Stomach (tissue), 9 donors: Measurements from ENCODE around the gene CIZ1. TPM values are rescaled to one million over a fixed set of nuclear protein-coding genes. Genes with fewer than 3 reads are reported as not detected.

Source experiments
- DNase-seq, 2 donors: peaks; one replicate each; pipeline versions ENCODE4 v3.0.0 to v3.0.0-alpha.2; 2013 to 2019
- H3K27ac ChIP-seq, 5 donors: fragments of 200-600 bp in 4 of 5; sonication (generic) in 4 of 5; one replicate each; pipeline ENCODE4 v1.5.1; 2013 to 2019; ENCODE audit warnings: mild to moderate bottlenecking in 1 of 5, moderate library complexity in 1 of 5
- H3K27me3 ChIP-seq, 3 donors: fragments of 200-600 bp; sonication (generic); one replicate each; pipeline ENCODE4 v1.5.1; 2017 to 2019; ENCODE audit warnings: mixed run types in 1 of 3
- H3K36me3 ChIP-seq, 4 donors: fragments of 200-600 bp; sonication (generic); 1 replicate in 3 of 4; 2 replicates in 1 of 4; pipeline ENCODE4 v1.5.1; 2016 to 2019
- H3K4me1 ChIP-seq, 4 donors: fragments of 200-600 bp; sonication (generic); one replicate each; pipeline ENCODE4 v1.5.1; 2016 to 2019
- H3K4me3 ChIP-seq, 4 donors: fragments of 200-600 bp; sonication (generic) in 3 of 4; one replicate each; pipeline ENCODE4 v1.5.1; 2016 to 2019; ENCODE audit warnings: mild to moderate bottlenecking in 1 of 4
- H3K9me3 ChIP-seq, 4 donors: fragments of 200-600 bp; sonication (generic); one replicate each; pipeline ENCODE4 v1.5.1; 2016 to 2019
- CTCF ChIP-seq, 7 experiments: fragments of 450-650 bp in 4 of 7; fragments of 200-600 bp in 3 of 7; sonication (generic) in 3 of 7; IDR thresholded peaks; one replicate each; pipeline ENCODE4 v1.5.1; 2016 to 2019; ENCODE audit warnings: antibody characterized with exemption in 7 of 7, control low read depth in 2 of 7, mild to moderate bottlenecking in 1 of 7
- EP300 ChIP-seq: sonication (generic); formaldehyde crosslinking; IDR thresholded peaks from one replicate; pipeline ENCODE4 v1.6.1; 2017; ENCODE audit warnings: antibody characterized with exemption
- POLR2A ChIP-seq, 4 donors: fragments of 450-650 bp; IDR thresholded peaks; one replicate each; pipeline ENCODE4 v1.6.1; 2016; ENCODE audit warnings: antibody characterized with exemption in 4 of 4, control low read depth in 2 of 4, mild to moderate bottlenecking in 1 of 4, moderate library complexity in 1 of 4
- POLR2AphosphoS5 ChIP-seq, 3 donors: sonication (generic); formaldehyde crosslinking; IDR thresholded peaks; one replicate each; pipeline ENCODE4 v1.6.1; 2016; ENCODE audit warnings: antibody characterized with exemption in 3 of 3
- WGBS, 5 donors: extraction: QIAGEN DNeasy Blood & Tissue Kit in 3 of 5; methylation state at CpG; one replicate each; pipeline versions ENCODE4 v1.1.5 to v1.1.7; 2013 to 2018; 5-methylcytosine and 5-hydroxymethylcytosine counted together
- intact Hi-C: fragments of 100-400 bp; cut with DNase I; formaldehyde crosslinking; loops from one replicate; pipeline ENCODE4 v1.15.1; 2023; ENCODE audit warnings: low total_unique reads
- polyA plus RNA-seq, 3 donors: library from polyadenylated mRNA; stranded (reverse); fragments of 200-250 nt; gene quantifications; one replicate each; pipeline ENCODE4 v1.2.3, GENCODE V29; 2013
- total RNA-seq, 5 donors: library from RNA; depleted of rRNA; stranded (reverse); fragments of >200 nt; gene quantifications; one replicate each; pipeline versions ENCODE4 v1.1.0 to v1.2.3, GENCODE V29; 2014 to 2016
- donor health status: healthy with polysubstance abuse.
- donor health status: Bipolar disorder and iron deficiency.
- donor health status: healthy.

Gene CIZ1
- total and polyA plus RNA-seq, 8 donors: 15.2 to 217 (median 55.6) TPM

GRCh38 chr9:128145951-128146351 lies 45.4 kb downstream of the CIZ1 start:
- Histone ChIP-seq H3K4me3 (no peak overlapping the region), H3K27me3 (no peaks in the 10 kb centered on the region), H3K36me3 (no peaks in the 10 kb centered on the region), H3K9me3 (no peaks in the 10 kb centered on the region), H3K27ac (no peak overlapping the region), H3K4me1 (peaks cover 10 to 51% (median 26%) of the 10 kb centered on the region in 4 donors)
- 75 to 85% (median 78%) methylated on average over 7 to 13 of the region's 13 CpGs for WGBS, 5 donors
- DNase-seq: no peak
- intact Hi-C loops: no loop called here
- TF ChIP-seq EP300: no peak

DNA sequence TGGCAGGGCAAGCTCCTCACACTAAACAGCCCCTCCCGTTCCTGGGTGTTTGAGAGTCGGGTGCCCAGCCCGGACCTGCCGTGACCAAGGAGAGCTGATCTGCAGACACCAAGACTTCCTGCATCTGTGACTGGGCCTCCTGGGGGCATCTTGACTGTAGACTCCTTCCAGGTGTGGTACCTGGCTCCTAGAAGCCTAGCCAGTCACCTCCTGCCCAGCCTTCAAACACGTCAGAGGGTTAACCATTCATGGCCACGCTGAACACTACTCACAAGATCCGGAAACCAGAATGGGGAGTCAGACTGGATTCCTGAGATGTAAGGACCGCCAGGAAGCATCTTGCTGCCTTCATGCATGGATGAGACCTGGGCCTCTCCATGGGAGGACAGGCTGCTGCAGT lies 45.8 kb downstream of the CIZ1 start:
- 44 to 69% (median 45%) methylated on average over 7 to 8 of the region's 8 CpGs for WGBS, 5 donors

DNA sequence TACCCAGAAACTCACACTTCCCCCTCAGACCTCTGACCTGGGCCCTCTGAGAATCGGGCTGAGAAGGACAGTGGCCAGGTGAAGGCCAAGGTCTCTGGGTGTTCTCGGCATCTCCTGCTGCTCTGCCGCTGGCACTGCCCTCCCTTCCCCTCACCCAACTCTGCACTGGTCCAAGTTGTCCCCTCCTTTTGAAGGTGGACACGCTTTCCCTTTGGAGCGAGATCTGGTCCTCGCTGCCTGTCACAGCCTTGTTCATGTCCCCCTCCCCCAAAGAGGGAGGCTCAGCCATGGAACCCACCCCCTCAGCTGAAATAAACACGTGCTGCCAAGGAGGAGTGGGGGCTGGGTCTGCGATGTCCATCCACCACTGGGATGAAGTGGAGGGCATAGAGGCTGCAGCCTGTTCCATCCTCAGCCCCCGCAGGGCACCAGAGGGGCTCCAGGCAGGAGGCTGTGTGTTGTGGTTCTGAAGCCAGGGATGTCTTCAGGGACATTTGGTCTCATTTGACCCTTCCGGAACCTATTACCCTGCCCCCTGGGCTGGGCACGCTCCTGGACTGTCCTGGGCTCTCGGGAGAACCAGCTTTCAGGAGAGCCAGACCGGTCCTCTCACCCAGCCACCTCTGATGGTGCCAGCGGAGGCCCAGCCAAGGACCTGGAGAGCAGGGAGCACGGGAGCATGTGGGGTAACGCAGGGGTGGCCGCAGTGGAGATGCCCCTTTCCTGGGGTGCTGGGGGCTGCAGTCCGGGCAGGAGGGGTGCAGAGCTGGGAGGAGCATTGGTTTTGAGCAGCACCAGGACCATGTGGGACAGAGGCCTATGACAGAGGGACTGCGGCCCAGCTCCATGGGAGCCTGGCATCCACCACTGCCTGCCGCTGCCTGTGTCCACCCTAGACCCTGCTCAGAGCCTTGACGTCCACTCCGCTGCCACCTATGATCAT lies 46.9 kb downstream of the CIZ1 start:
- Histone ChIP-seq H3K4me3 (no peak overlapping the region), H3K9me3 (no peaks in the 10 kb centered on the region), H3K4me1 (peaks cover 8 to 37% (median 21%) of the 10 kb centered on the region in 4 donors), H3K27me3 (no peaks in the 10 kb centered on the region), H3K27ac (no peak overlapping the region), H3K36me3 (no peaks in the 10 kb centered on the region)
- DNase-seq: no peak
- TF ChIP-seq CTCF (IDR thresholded peaks at IDR 0.05): no peak
- TF ChIP-seq POLR2AphosphoS5 (IDR thresholded peaks at IDR 0.05): no peak
- no peak for TF ChIP-seq EP300
- TF ChIP-seq POLR2A (IDR thresholded peaks at IDR 0.05): no peak
- intact Hi-C loops: no loop called here
- WGBS, 5 donors: 87 to 96% (median 90%) methylated on average over 14 to 22 of the region's 22 CpGs

More for the DNA sequence above, 45.8 kb downstream of the CIZ1 start:
- H3K27me3 ChIP-seq: no peaks in the 10 kb centered on the region
- peaks cover 10 to 47% (median 25%) of the 10 kb centered on the region in 4 donors for H3K4me1 ChIP-seq
- no peaks in the 10 kb centered on the region for H3K36me3 ChIP-seq
- H3K4me3 ChIP-seq: no peak overlapping the region
- TF ChIP-seq CTCF (IDR thresholded peaks at IDR 0.05) (no peak), POLR2AphosphoS5 (IDR thresholded peaks at IDR 0.05) (no peak), EP300 (no peak), POLR2A (IDR thresholded peaks at IDR 0.05) (no peak)
- H3K27ac ChIP-seq: no peak overlapping the region
- H3K9me3 ChIP-seq: no peaks in the 10 kb centered on the region
- intact Hi-C loops: no loop called here
- DNase-seq: peak in 1 of 2 donors; percentile 59

- peak overlapping the region in 1 of 5 donors; percentile 32 for H3K27ac ChIP-seq
- H3K9me3 ChIP-seq: no peaks in the 10 kb centered on the region
- WGBS, 5 donors: 45 to 59% (median 54%) methylated on average over 7 to 8 of the region's 8 CpGs
- intact Hi-C loops: no loop called here
- peak in 1 of 2 donors; percentile 67 for DNase-seq
- H3K27me3 ChIP-seq: no peaks in the 10 kb centered on the region
- H3K36me3 ChIP-seq: no peaks in the 10 kb centered on the region
- no peak overlapping the region for H3K4me3 ChIP-seq
- H3K4me1 ChIP-seq: peaks cover 2 to 29% (median 16%) of the 10 kb centered on the region in 4 donors
- TF ChIP-seq POLR2AphosphoS5 (IDR thresholded peaks at IDR 0.05): no peak
- no peak for TF ChIP-seq POLR2A (IDR thresholded peaks at IDR 0.05)
- TF ChIP-seq CTCF (IDR thresholded peaks at IDR 0.05): no peak
- no peak for TF ChIP-seq EP300
These were observed 47.7 kb downstream of the CIZ1 start for GRCh38 chr9:128143525-128144238.
